Heart left ventricle (tissue), 16 donors: Measurements from ENCODE around the gene MAPK8. TPM values are rescaled to one million over a fixed set of nuclear protein-coding genes. Genes with fewer than 3 reads are reported as not detected.

Experiments
- ATAC-seq, 4 donors: fragments of 200-7000 bp; cut with Tn5 transposase; one replicate each; pipeline ENCODE4 v1.9.1; 2020 to 2022; ENCODE audit warnings: moderate library complexity in 4 of 4, mild to moderate bottlenecking in 3 of 4, moderate number of reproducible peaks in 1 of 4
- DNase-seq, 5 donors: peaks; one replicate each; pipeline ENCODE4 v3.0.0-alpha.2; 2020
- H3K27ac ChIP-seq, 12 donors: fragments of 200-600 bp; sonication (generic) in 4 of 12; one replicate each; pipeline versions ENCODE4 v1.5.0 to v1.8.0; 2016 to 2022; ENCODE audit warnings: mild to moderate bottlenecking in 2 of 12
- H3K27me3 ChIP-seq, 9 donors: fragments of 200-600 bp; sonication (generic) in 2 of 9; one replicate each; pipeline versions ENCODE4 v1.5.1 to v1.8.0; 2016 to 2022; ENCODE audit warnings: mild to moderate bottlenecking in 3 of 9
- H3K36me3 ChIP-seq, 9 donors: fragments of 200-600 bp; sonication (generic) in 2 of 9; one replicate each; pipeline versions ENCODE4 v1.5.0 to v1.8.0; 2018 to 2022; ENCODE audit warnings: mild to moderate bottlenecking in 2 of 9
- H3K4me1 ChIP-seq, 12 donors: fragments of 200-600 bp; sonication (generic) in 4 of 12; one replicate each; pipeline versions ENCODE4 v1.5.0 to v1.8.0; 2016 to 2022; ENCODE audit warnings: mild to moderate bottlenecking in 3 of 12
- H3K4me3 ChIP-seq, 12 donors: fragments of 200-600 bp; sonication (generic) in 4 of 12; one replicate each; pipeline versions ENCODE4 v1.5.0 to v1.8.0; 2017 to 2022; ENCODE audit warnings: mild to moderate bottlenecking in 9 of 12, moderate library complexity in 4 of 12
- H3K9me3 ChIP-seq, 12 donors: fragments of 200-600 bp; sonication (generic) in 4 of 12; one replicate each; pipeline versions ENCODE4 v1.5.0 to v1.8.0; 2016 to 2022; ENCODE audit warnings: mild to moderate bottlenecking in 1 of 12
- POLR2A ChIP-seq, 2 donors: fragments of 450-650 bp; IDR thresholded peaks; one replicate each; pipeline ENCODE4 v1.6.1; 2017; ENCODE audit warnings: antibody characterized with exemption in 2 of 2, mild to moderate bottlenecking in 2 of 2, moderate library complexity in 2 of 2
- WGBS, 4 donors: extraction: QIAGEN DNeasy Blood & Tissue Kit in 2 of 4; methylation state at CpG; one replicate each; pipeline versions ENCODE4 v1.1.5 to v1.1.7; 2013 to 2018; 5-methylcytosine and 5-hydroxymethylcytosine counted together
- intact Hi-C, 10 donors: fragments of 100-400 bp; cut with DNase I; formaldehyde crosslinking; loops; one replicate each; pipeline versions ENCODE4 v1.11.1 to v1.14.2; 2022
- polyA plus RNA-seq, 2 donors: library from polyadenylated mRNA; stranded (reverse); fragments of 200-250 nt; gene quantifications; one replicate each; pipeline ENCODE4 v1.2.3, GENCODE V29; 2013
- total RNA-seq, 9 donors: library from RNA; depleted of rRNA in 2 of 9; stranded (reverse); fragments of >200 nt in 2 of 9; fragmentation: NEBNext Ultra II Directional in 3 of 9; extraction: Animal tissue kit (Norgen Biotek cat#: 25700) in 3 of 9; gene quantifications; one replicate each; pipeline versions ENCODE4 v1.1.0 to v1.2.4, GENCODE V29; 2016 to 2023
- TF ChIP-seq, protein P1 (sequence below), 12 donors: fragments of 200-600 bp; sonication (generic) in 4 of 12; IDR thresholded peaks; one replicate each; pipeline versions ENCODE4 v1.5.0 to v1.8.0; 2018 to 2022; ENCODE audit warnings: antibody characterized with exemption in 12 of 12, mild to moderate bottlenecking in 5 of 12
- donor health status: ischemic (EF 13 %, LVEDD 7.1; RV severe dilation, severe dysfunction).
- donor health status: healthy with polysubstance abuse.
- donor health status: DM: no; HTN: yes; CAD: no.
- donor health status: DM: no; HTN: no; CAD: no.
- donor health status: ischemic (EF 25% LVEDD 6.9; RV normal size, moderate dysfunction).
- donor health status: ischemic (EF 25% LVEDD 5.7; RV mildly dilated, moderate dysfunction).
- donor health status: healthy.
- donor health status: DM: yes; HTN: yes; CAD: no.
- donor health status: ischemic (EF 35%, LVEDD 5.7; RV mildly dilated, moderate dysfunction).
- donor health status: nonischemic (EF 11% LVEDD 7.7; RV severe dilation, severe dysfunction).
- donor health status: DM: yes; HTN: yes; CAD: no.
- donor health status: PGD.
- donor health status: ischemic (EF 29% LVEDD 5.4; RV normal size, mild dysfunction).
- donor health status: nonischemic (EF 23%, LVEDD 6.1; RV moderate dilation, normal function).

MAPK8 gene
- total and polyA plus RNA-seq, 11 donors: 4.2 to 36.8 (median 31.0) TPM

DNA sequence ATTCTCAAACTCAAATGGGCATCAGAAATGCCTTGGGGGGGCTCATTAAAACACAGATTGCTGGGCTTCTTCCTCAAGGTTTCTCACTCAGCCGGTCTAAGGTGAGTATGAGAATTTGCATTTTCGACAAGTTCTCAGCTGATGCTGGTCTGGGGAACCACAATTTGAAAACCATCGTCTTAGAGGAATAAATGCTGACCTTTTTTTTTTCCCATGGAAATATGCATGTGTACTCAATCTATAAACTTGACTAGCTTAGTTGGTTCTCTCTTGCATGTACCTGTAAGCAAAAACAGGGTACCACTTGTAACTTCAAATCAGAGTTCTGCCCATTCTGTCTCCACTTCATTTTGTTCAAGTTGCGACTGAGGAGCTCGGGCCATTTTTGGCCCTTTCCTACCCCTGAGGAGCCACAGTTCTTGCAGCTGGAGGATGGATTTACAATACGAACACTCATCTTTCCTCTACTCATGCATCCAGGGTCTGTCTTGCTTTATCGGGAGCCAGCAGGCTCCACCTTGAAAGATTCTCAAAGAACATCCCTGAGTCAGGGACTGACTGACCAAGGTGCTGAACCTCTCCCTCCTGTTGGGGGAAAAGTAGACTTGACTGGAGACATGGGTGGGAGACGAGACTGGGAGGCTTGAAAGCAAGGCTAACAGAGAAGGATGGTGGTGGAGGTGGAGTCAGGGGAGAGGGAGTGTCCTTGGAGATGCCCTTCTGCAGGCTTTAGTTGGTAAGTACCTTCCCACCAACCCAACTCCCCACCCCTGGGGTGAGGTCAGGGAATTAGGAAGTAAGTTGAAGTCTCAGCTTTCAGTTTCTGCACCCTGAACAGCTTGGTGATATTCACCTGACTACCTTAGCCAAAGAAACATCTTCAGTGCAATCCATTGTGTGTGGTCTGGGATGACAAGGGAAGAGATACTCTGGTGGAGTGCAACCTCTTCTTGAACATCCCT, 3.7 kb upstream of the MAPK8 start:
- TF ChIP-seq, protein P1, sequence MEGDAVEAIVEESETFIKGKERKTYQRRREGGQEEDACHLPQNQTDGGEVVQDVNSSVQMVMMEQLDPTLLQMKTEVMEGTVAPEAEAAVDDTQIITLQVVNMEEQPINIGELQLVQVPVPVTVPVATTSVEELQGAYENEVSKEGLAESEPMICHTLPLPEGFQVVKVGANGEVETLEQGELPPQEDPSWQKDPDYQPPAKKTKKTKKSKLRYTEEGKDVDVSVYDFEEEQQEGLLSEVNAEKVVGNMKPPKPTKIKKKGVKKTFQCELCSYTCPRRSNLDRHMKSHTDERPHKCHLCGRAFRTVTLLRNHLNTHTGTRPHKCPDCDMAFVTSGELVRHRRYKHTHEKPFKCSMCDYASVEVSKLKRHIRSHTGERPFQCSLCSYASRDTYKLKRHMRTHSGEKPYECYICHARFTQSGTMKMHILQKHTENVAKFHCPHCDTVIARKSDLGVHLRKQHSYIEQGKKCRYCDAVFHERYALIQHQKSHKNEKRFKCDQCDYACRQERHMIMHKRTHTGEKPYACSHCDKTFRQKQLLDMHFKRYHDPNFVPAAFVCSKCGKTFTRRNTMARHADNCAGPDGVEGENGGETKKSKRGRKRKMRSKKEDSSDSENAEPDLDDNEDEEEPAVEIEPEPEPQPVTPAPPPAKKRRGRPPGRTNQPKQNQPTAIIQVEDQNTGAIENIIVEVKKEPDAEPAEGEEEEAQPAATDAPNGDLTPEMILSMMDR (IDR thresholded peaks at IDR 0.05): no peak
- no peak for TF ChIP-seq POLR2A (IDR thresholded peaks at IDR 0.05)
- 88 to 90% (median 90%) methylated on average over 8 of the region's 8 CpGs for WGBS, 4 donors
- Histone ChIP-seq H3K36me3 (no peaks in the 10 kb centered on the region), H3K4me1 (peaks cover 0 to 11% (median 5%) of the 10 kb centered on the region in 12 donors), H3K27me3 (no peaks in the 10 kb centered on the region), H3K27ac (no peak overlapping the region), H3K9me3 (no peaks in the 10 kb centered on the region), H3K4me3 (no peak overlapping the region)
- no peak for DNase-seq
- intact Hi-C loops: no loop called here
- no peak for ATAC-seq

DNA sequence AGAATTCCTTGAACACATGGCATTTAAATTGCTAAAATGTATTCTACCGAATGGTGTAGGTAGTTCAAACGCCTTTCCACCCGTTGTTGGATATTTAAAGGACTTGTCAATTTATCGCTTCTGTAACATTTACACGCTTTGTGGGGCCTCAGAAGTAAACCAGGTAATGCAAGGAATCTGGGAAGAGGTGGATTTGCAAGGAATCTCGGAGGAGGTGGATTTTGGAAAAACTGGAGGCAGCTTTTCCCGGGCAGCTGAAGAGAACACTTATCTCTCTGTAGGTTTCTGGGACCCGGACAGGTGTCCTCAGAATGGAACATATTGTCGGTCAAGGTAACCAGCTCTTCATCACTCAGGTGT, 592 bp upstream of the MAPK8 start:
- TF ChIP-seq, protein P1 (IDR thresholded peaks at IDR 0.05): no peak
- TF ChIP-seq POLR2A (IDR thresholded peaks at IDR 0.05): no peak
- no peak for DNase-seq
- H3K27me3 ChIP-seq: no peaks in the 10 kb centered on the region
- peak overlapping the region; percentile 74 to 97 (median 88) for H3K4me3 ChIP-seq
- ATAC-seq: no peak
- peaks cover 0 to 35% (median 21%) of the 10 kb centered on the region in 12 donors for H3K4me1 ChIP-seq
- H3K9me3 ChIP-seq: no peaks in the 10 kb centered on the region
- WGBS, 4 donors: 63 to 72% (median 68%) methylated on average over 9 of the region's 9 CpGs
- intact Hi-C loops: loop anchor here in 1 of 10 donors (5.0 kb wide), 3 partner anchors 56 to 351 kb away; no protein-coding TSS in a partner anchor
- H3K27ac ChIP-seq: peak overlapping the region in 11 of 12 donors; percentile 37 to 99 (median 97)
- no peaks in the 10 kb centered on the region for H3K36me3 ChIP-seq

DNA sequence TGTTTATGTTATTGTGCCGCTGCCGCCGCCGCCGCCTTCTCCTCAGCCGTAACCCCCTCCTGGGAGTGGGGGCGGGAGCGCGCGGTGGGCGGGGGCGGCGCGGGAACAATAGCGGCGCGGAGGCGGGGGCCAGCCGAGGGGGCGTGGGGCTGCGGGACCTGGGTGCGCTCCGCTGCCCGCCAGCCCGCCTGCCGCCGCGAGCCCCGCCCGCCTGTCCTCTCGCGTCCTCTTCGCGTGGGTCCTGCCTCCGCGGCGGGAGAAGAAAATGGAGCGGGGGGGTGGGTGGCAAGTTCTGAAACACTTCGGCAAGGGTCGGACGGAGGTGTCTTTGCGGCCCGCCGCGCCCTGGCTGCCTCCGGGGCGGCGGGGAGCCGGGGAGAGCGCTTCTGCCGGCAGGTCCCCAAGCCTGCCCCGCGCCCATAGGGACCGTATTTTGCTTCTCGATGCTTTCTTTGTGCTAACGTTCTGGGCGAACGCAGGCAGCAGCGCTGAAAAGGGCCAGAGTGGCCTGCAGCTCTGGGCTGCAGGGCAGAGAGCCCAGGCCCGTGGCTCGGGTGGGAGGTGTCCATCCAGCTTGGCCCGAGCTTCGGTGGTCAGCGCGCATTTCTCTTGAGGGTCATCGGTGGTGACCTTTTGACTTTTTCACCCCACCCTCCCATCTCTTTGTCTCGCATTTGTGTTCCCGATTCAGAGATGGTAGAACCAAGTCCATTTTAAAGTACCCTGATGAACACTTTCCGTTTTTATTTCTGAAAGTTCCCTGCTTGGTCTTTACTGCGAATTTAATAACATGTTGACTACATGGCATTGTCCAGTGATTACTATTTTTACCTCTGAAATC, 613 bp downstream of the MAPK8 start:
- no peaks in the 10 kb centered on the region for H3K27me3 ChIP-seq
- 1 to 2% (median 1%) methylated on average over 30 to 70 of the region's 70 CpGs for WGBS, 4 donors
- intact Hi-C loops: loop anchor here in 1 of 10 donors (5.0 kb wide), 3 partner anchors 55 to 350 kb away; no protein-coding TSS in a partner anchor
- no peaks in the 10 kb centered on the region for H3K36me3 ChIP-seq
- H3K4me3 ChIP-seq: peak overlapping the region; percentile 74 to 97 (median 88)
- H3K9me3 ChIP-seq: no peaks in the 10 kb centered on the region
- TF ChIP-seq, protein P1 (IDR thresholded peaks at IDR 0.05): no peak
- TF ChIP-seq POLR2A (IDR thresholded peaks at IDR 0.05): no peak
- peaks cover 0 to 38% (median 21%) of the 10 kb centered on the region in 12 donors for H3K4me1 ChIP-seq
- H3K27ac ChIP-seq: peak overlapping the region; percentile 85 to 99 (median 97)
- ATAC-seq: peak; percentile 36 to 82 (median 62)
- DNase-seq: peak; percentile 69 to 86 (median 77)
